Caco-2 (cell line): ENCODE measurements around the gene KCNH8. TPM values are rescaled to one million over a fixed set of nuclear protein-coding genes. Genes with fewer than 3 reads are reported as not detected.
"Not testable (repeated sequence)": the region's sequence is repeated elsewhere in the genome, so short reads cannot be mapped to it uniquely, and the experiment has no call there.

Source experiments
- BruUV-seq: library from RNA; stranded (reverse); fragments of 400-500 nt; replicated peaks from 2 replicates; lab custom pipeline; 2021; lab: Mats Ljungman, UMichigan
- CTCF ChIA-PET: fragments of 300-600 bp; sonication (Branson Sonifier 250); formaldehyde crosslinking; loops from one replicate; lab custom pipeline; 2022; ENCODE audit warnings: antibody characterized with exemption; lab: Charles Lee
- POLR2A ChIA-PET: fragments of 300-600 bp; sonication (Branson Sonifier 250); formaldehyde crosslinking; loops from one replicate; lab custom pipeline; 2022; ENCODE audit warnings: antibody characterized with exemption; lab: Charles Lee
- DNase-seq, 2 experiments: peaks; one replicate each; pipeline versions ENCODE4 v3.0.0 to v3.0.0-alpha.2; 2020 to 2022
- H3K27me3 ChIP-seq: replicated peaks from 2 replicates; pipeline ENCODE4 v1.6.0; 2011; ENCODE audit warnings: low read length; ENCODE audit not compliant: control insufficient read depth, insufficient read depth
- H3K36me3 ChIP-seq: 2 replicates; pipeline ENCODE4 v1.5.1; 2011; ENCODE audit warnings: low read length; ENCODE audit not compliant: control insufficient read depth, insufficient read depth
- H3K4me1 ChIP-seq: fragments of 250-450 bp; sonication (Bioruptor Pico); 2 replicates; pipeline ENCODE4 v1.5.1; 2020; ENCODE audit warnings: mild to moderate bottlenecking
- H3K4me3 ChIP-seq: 2 replicates; pipeline ENCODE4 v1.5.1; 2011; ENCODE audit warnings: low read depth, mild to moderate bottlenecking, control low read depth, low read length
- H3K9me3 ChIP-seq: fragments of 250-450 bp; sonication (Bioruptor Pico); 2 replicates; pipeline ENCODE4 v1.5.1; 2020; ENCODE audit warnings: mild to moderate bottlenecking, moderate library complexity
- H3K27ac Mint-ChIP-seq: one replicate; pipeline ENCODE4 v1.8.0; 2022; ENCODE audit warnings: mixed read lengths; ENCODE audit not compliant: unreplicated experiment
- H3K27me3 Mint-ChIP-seq: one replicate; pipeline ENCODE4 v1.8.0; 2022; ENCODE audit warnings: mixed read lengths; ENCODE audit not compliant: insufficient read depth, unreplicated experiment
- H3K36me3 Mint-ChIP-seq: one replicate; pipeline ENCODE4 v1.8.0; 2022; ENCODE audit warnings: mild to moderate bottlenecking, mixed read lengths; ENCODE audit not compliant: insufficient read depth, unreplicated experiment
- H3K4me1 Mint-ChIP-seq: one replicate; pipeline ENCODE4 v1.8.0; 2022; ENCODE audit warnings: low read depth, mixed read lengths; ENCODE audit not compliant: unreplicated experiment
- H3K4me3 Mint-ChIP-seq: one replicate; pipeline ENCODE4 v1.8.0; 2022; ENCODE audit warnings: mild to moderate bottlenecking, moderate library complexity, mixed read lengths; ENCODE audit not compliant: unreplicated experiment
- H3K9me3 Mint-ChIP-seq: one replicate; pipeline ENCODE4 v1.8.0; 2022; ENCODE audit warnings: mixed read lengths; ENCODE audit not compliant: unreplicated experiment
- intact Hi-C: fragments of 100-400 bp; cut with micrococcal nuclease; formaldehyde crosslinking; loops from one replicate; pipeline ENCODE4 v1.10.0; 2022; ENCODE audit not compliant: unreplicated experiment
- total RNA-seq: library from RNA; stranded (reverse); gene quantifications from 2 replicates; pipeline ENCODE4 v1.2.3, GENCODE V29; 2022
- TF ChIP-seq, protein P1 (sequence below), 2 experiments: fragments of 200-600 bp in 1 of 2; IDR thresholded peaks; 1 replicate in 1 of 2; 2 replicates in 1 of 2; pipeline versions ENCODE4 v1.5.1 to v1.8.0; 2011 to 2022; ENCODE audit warnings: antibody characterized with exemption in 1 of 2, control low read depth in 1 of 2, inconsistent platforms in 1 of 2, low read depth in 1 of 2, low read length in 1 of 2, mild to moderate bottlenecking in 1 of 2, moderate library complexity in 1 of 2; ENCODE audit not compliant: insufficient read depth in 1 of 2, severe bottlenecking in 1 of 2, unreplicated experiment in 1 of 2

Gene KCNH8
- total RNA-seq, 1 experiment from 2014 or later = 0.07 TPM

DNA sequence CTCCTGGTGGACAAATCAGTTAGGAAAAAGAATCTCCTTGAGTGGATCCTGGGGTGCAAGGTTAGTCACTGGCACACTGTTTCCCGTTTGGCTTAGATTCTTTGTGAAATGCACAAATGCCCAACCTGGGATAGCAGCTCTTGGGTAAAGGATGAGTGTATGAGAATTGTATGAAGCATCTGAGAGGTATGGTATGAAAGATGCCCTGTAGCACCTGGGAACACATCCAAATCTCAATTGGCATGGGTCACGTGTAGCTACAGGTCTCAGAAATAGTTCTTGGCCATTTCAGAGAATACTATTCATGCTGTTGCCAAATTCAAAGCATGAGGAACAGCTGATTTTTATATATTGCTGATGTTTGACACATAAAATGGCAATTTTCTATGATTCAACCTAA lies 84.3 kb downstream of the KCNH8 start:
- H3K4me1 ChIP-seq = no peaks in the 10 kb centered on the region
- Mint-ChIP-seq H3K27me3 (peaks cover 3% of the 10 kb centered on the region), H3K27ac (no peak overlapping the region), H3K4me3 (no peak overlapping the region), H3K9me3 (no peaks in the 10 kb centered on the region), H3K36me3 (no peaks in the 10 kb centered on the region), H3K4me1 (no peaks in the 10 kb centered on the region)
- ChIA-PET CTCF (no interaction called here), POLR2A (no interaction called here)
- no TSS peak for BruUV-seq
- no peak overlapping the region for H3K4me3 ChIP-seq
- H3K36me3 ChIP-seq = no peaks in the 10 kb centered on the region
- intact Hi-C loops = no loop called here
- DNase-seq = no peak
- no peaks in the 10 kb centered on the region for H3K27me3 ChIP-seq
- TF ChIP-seq, protein P1, sequence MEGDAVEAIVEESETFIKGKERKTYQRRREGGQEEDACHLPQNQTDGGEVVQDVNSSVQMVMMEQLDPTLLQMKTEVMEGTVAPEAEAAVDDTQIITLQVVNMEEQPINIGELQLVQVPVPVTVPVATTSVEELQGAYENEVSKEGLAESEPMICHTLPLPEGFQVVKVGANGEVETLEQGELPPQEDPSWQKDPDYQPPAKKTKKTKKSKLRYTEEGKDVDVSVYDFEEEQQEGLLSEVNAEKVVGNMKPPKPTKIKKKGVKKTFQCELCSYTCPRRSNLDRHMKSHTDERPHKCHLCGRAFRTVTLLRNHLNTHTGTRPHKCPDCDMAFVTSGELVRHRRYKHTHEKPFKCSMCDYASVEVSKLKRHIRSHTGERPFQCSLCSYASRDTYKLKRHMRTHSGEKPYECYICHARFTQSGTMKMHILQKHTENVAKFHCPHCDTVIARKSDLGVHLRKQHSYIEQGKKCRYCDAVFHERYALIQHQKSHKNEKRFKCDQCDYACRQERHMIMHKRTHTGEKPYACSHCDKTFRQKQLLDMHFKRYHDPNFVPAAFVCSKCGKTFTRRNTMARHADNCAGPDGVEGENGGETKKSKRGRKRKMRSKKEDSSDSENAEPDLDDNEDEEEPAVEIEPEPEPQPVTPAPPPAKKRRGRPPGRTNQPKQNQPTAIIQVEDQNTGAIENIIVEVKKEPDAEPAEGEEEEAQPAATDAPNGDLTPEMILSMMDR (IDR thresholded peaks at IDR 0.05; ENCODE audit: insufficient read depth in 1 of 2, low read depth in 1 of 2, low read length in 1 of 2, severe bottlenecking in 1 of 2, unreplicated experiment in 1 of 2) = no peak
- H3K9me3 ChIP-seq = no peaks in the 10 kb centered on the region; the same call in 1 of the 2 replicates

DNA sequence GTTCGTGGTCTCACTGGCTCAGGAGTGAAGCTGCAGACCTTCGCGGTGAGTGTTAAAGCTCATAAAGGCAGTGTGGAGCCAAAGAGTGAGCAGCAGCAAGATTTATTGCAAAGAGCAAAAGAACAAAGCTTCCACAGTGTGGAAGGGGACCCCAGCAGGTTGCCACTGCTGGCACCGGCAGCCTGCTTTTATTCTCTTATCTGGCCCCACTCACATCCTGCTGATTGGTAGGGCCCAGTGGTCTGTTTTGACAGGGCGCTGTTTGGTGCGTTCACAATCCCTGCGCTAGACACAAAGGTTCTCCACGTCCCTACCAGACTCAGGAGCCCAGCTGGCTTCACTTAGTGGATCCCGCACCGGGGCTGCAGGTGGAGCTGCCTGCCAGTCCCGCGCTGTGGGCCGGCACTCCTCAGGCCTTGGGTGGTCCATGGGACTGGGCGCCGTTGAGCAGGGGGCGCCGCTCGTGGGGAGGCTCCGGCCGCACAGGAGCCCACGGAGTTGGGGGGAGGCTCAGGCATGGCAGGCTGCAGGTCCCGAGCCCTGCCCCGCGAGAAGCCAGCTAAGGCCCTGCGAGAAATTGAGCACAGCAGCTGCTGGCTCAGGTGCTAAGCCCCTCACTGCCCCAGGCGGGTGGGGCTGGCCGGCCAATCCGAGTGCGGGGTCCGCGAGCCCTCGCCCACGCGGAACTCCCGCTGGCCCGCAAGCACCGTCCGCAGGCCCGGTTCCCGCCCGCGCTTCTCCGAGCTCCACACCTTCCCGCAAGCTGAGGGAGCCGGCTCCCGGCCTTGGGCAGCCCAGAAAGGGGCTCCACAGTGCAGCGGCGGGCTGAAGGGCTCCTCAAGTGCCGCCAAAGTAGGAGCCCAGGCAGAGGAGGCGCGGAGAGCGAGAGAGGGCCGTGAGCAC lies 85.8 kb downstream of the KCNH8 start:
- H3K36me3 ChIP-seq, H3K27me3 ChIP-seq, H3K9me3 ChIP-seq, H3K27ac Mint-ChIP-seq, H3K4me3 ChIP-seq, H3K36me3 Mint-ChIP-seq, CTCF ChIA-PET, H3K4me1 Mint-ChIP-seq, POLR2A ChIA-PET, intact Hi-C loops, H3K9me3 Mint-ChIP-seq, BruUV-seq, H3K4me1 ChIP-seq, DNase-seq, H3K27me3 Mint-ChIP-seq, H3K4me3 Mint-ChIP-seq: not testable (repeated sequence)

DNA sequence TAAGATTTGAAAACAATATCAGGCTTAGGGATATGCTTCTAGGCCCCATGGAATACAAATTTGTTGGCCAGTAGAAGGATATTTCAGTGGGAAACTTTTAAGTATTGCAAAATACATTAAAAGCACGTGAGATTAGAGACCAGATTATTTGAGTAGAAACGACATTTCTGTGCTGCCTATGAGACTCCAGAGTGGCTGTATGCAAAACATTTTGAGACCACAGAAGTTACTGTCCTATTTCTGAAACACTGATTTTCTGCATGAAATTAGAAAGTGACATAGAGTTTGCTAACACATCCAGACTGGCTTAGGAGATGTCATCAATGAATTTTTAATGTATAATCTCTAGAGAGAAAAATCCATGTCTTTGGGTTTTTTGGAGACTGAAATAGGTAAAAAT lies 99.8 kb downstream of the KCNH8 start:
- TF ChIP-seq, protein P1 (IDR thresholded peaks at IDR 0.05; ENCODE audit: insufficient read depth in 1 of 2, low read depth in 1 of 2, low read length in 1 of 2, severe bottlenecking in 1 of 2, unreplicated experiment in 1 of 2) = no peak
- H3K9me3 ChIP-seq = no peaks in the 10 kb centered on the region
- Mint-ChIP-seq H3K4me3 (no peak overlapping the region), H3K27ac (no peak overlapping the region), H3K27me3 (no peaks in the 10 kb centered on the region), H3K36me3 (no peaks in the 10 kb centered on the region), H3K9me3 (no peaks in the 10 kb centered on the region), H3K4me1 (no peaks in the 10 kb centered on the region)
- DNase-seq = no peak
- ChIA-PET CTCF (no interaction called here), POLR2A (no interaction called here)
- no peaks in the 10 kb centered on the region for H3K4me1 ChIP-seq
- intact Hi-C loops = no loop called here
- no TSS peak for BruUV-seq
- H3K4me3 ChIP-seq = no peak overlapping the region
- no peaks in the 10 kb centered on the region for H3K36me3 ChIP-seq
- H3K27me3 ChIP-seq = no peaks in the 10 kb centered on the region
